NB4 (cell line): ENCODE results near the gene TUT1.

Experiments
- DNase-seq: peaks from one replicate; pipeline ENCODE4 v3.0.0; 2010; ENCODE audit warnings: low read depth
- H3K4me3 ChIP-seq: one replicate; pipeline ENCODE4 v1.5.1; 2011; ENCODE audit warnings: mild to moderate bottlenecking, low read depth, low read length, moderate library complexity
- MYC ChIP-seq: IDR thresholded peaks from 2 replicates; pipeline ENCODE4 v1.6.1; 2011; ENCODE audit warnings: low read depth, low read length
- POLR2A ChIP-seq: IDR thresholded peaks from 2 replicates; pipeline ENCODE4 v1.6.1; 2011; ENCODE audit warnings: mild to moderate bottlenecking; ENCODE audit not compliant: insufficient read length; ENCODE audit errors: extremely low read depth
- TF ChIP-seq, protein P1 (sequence below): IDR thresholded peaks from one replicate; pipeline ENCODE4 v1.5.1; 2012; ENCODE audit warnings: low read depth, low read length
- TF ChIP-seq, protein P2 (sequence below): IDR thresholded peaks from 2 replicates; pipeline ENCODE4 v1.6.1; 2011; ENCODE audit warnings: low read depth, low read length

Gene TUT1

GRCh38 chr11:62605902-62606301 is 14.6 kb upstream of the TUT1 start:
- TF ChIP-seq, protein P1, sequence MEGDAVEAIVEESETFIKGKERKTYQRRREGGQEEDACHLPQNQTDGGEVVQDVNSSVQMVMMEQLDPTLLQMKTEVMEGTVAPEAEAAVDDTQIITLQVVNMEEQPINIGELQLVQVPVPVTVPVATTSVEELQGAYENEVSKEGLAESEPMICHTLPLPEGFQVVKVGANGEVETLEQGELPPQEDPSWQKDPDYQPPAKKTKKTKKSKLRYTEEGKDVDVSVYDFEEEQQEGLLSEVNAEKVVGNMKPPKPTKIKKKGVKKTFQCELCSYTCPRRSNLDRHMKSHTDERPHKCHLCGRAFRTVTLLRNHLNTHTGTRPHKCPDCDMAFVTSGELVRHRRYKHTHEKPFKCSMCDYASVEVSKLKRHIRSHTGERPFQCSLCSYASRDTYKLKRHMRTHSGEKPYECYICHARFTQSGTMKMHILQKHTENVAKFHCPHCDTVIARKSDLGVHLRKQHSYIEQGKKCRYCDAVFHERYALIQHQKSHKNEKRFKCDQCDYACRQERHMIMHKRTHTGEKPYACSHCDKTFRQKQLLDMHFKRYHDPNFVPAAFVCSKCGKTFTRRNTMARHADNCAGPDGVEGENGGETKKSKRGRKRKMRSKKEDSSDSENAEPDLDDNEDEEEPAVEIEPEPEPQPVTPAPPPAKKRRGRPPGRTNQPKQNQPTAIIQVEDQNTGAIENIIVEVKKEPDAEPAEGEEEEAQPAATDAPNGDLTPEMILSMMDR: no peak
- TF ChIP-seq POLR2A (no peak), MYC (no peak)
- TF ChIP-seq, protein P2, sequence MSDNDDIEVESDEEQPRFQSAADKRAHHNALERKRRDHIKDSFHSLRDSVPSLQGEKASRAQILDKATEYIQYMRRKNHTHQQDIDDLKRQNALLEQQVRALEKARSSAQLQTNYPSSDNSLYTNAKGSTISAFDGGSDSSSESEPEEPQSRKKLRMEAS: no peak
- H3K4me3 ChIP-seq: no peak overlapping the region
- no peak for DNase-seq

GRCh38 chr11:62605467-62605866 is 14.1 kb upstream of the TUT1 start:
- TF ChIP-seq, protein P2: no peak
- TF ChIP-seq, protein P1: no peak
- no peak for TF ChIP-seq MYC
- TF ChIP-seq POLR2A: no peak
- DNase-seq: no peak
- no peak overlapping the region for H3K4me3 ChIP-seq

DNA sequence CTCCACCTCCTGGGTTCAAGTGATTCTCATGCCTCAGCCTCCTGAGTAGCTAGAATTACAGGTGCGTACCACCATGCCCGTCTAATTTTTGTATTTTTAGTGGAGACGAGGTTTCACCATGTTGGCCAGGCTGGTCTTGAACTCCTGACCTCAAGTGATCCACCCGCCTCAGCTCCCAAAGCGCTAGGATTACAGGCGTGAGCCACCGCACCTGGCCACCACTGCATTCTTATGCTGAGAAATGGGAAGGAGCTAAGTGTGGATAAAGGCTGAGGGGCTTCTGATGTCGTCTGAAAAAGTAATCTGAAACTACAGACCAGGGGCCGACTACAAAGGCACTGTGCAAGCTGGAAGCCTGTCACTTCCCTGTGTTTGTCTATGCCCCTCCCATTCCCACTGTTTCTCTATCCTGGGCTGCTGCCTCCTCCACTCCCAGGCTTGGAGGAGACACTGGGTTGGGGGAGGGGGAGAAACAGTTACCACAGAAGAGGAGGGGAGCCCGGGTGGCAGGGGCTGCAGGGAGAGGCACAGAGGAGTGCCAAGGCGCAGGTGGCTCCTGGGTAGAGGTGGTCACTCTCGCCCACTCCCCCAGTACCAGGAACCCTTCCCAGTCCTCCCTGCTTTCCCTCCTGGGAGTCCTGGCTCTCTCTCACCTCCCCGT is 13.3 kb upstream of the TUT1 start:
- no peak for DNase-seq
- TF ChIP-seq POLR2A (no peak), MYC (no peak)
- TF ChIP-seq, protein P2: no peak
- TF ChIP-seq, protein P1: no peak
- H3K4me3 ChIP-seq: no peak overlapping the region

GRCh38 chr11:62603776-62604299 is 12.5 kb upstream of the TUT1 start:
- no peak for DNase-seq
- TF ChIP-seq MYC (no peak), POLR2A (no peak)
- TF ChIP-seq, protein P1: no peak
- TF ChIP-seq, protein P2: no peak
- H3K4me3 ChIP-seq: no peak overlapping the region

GRCh38 chr11:62603072-62603408 is 11.7 kb upstream of the TUT1 start:
- no peak overlapping the region for H3K4me3 ChIP-seq
- no peak for DNase-seq
- TF ChIP-seq MYC (no peak), POLR2A (no peak)
- TF ChIP-seq, protein P2: no peak
- TF ChIP-seq, protein P1: no peak
